ENCODE results near the gene PGGT1B. TPM values are rescaled to one million over a fixed set of nuclear protein-coding genes. Genes with fewer than 3 reads are reported as not detected.

The PGGT1B gene
- total RNA-seq, 1 experiment from 2014 or later, result 59.7 TPM

DNA sequence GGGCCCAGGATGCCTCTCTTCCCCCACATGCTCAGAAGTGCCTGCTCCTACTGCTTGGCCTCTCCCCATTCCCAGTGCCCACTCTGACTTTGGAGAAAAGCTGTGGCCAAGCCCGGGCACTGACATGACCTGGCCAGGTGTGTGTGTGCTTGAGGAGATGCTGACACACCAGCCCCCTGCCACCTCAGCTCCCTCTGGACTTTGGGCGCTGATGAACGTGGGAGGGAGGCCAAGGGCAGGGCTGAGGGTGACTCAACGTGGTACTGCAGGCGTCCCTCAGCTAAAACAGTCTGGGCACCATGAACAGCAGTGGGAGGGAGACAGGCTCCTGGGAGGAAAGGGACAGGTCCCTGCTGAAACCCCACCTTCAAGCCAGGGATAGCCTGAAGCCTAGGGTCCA, 96.9 kb downstream of the PGGT1B start:
- H4K91ac ChIP-seq (ENCODE audit: insufficient read length, low read depth, low read length), result no peak overlapping the region
- peaks cover 25% of the 10 kb centered on the region for H3K9me3 ChIP-seq (ENCODE audit: control insufficient read depth, low read depth, low read length)
- Mint-ChIP-seq H3K36me3 (ENCODE audit: insufficient read depth in 1 of 3, low read depth in 3 of 3) (peaks cover 50 to 55% (median 54%) of the 10 kb centered on the region in 3 experiments), H3K4me1 (peaks cover 8 to 9% of the 10 kb centered on the region in 2 experiments), H3K4me3 (no peak overlapping the region), H3K27me3 (ENCODE audit: low read depth) (peaks cover 17% of the 10 kb centered on the region), H3K27ac (no peak overlapping the region), H3K9me3 (peaks cover 44 to 47% of the 10 kb centered on the region in 2 experiments)
- H3K4ac ChIP-seq (ENCODE audit: low read depth, low read length), result no peak overlapping the region
- no peaks in the 10 kb centered on the region for H3K4me1 ChIP-seq (ENCODE audit: insufficient read depth, low read length)
- H3K9ac ChIP-seq (ENCODE audit: extremely low read depth, insufficient read length, low read length), result no peak overlapping the region
- H4K20me1 ChIP-seq (ENCODE audit: control insufficient read depth, insufficient read depth, insufficient read length), result no peaks in the 10 kb centered on the region
- H2BK20ac ChIP-seq (ENCODE audit: low read depth, low read length, poor library complexity, severe bottlenecking), result no peak overlapping the region
- 0 out of 2 replicates have a peak, but pooled peaks cover 5% of the 10 kb centered on the region for H3K79me2 ChIP-seq (ENCODE audit: insufficient read depth, low read length)
- H2AFZ ChIP-seq (ENCODE audit: low read length), result no peak overlapping the region
- H3K18ac ChIP-seq (ENCODE audit: insufficient read length, low read depth, low read length), result no peak overlapping the region
- no peak overlapping the region for H2AK5ac ChIP-seq (ENCODE audit: insufficient read length, low read length)
- H4K5ac ChIP-seq (ENCODE audit: insufficient read length, low read depth, low read length), result no peak overlapping the region
- no peak overlapping the region for H2BK120ac ChIP-seq (ENCODE audit: low read depth, low read length, poor library complexity, severe bottlenecking)
- no peak overlapping the region for H2BK15ac ChIP-seq (ENCODE audit: low read depth, low read length)
- no peak overlapping the region for H3K23ac ChIP-seq (ENCODE audit: insufficient read length, low read depth, low read length)
- H3K4me2 ChIP-seq (ENCODE audit: insufficient read depth, insufficient read length, low read length), result no peak overlapping the region
- no peak overlapping the region for H3K56ac ChIP-seq (ENCODE audit: insufficient read length, low read depth, low read length)
- no peak overlapping the region for H3K14ac ChIP-seq (ENCODE audit: insufficient read depth, low read length)
- TF ChIP-seq, protein P1, sequence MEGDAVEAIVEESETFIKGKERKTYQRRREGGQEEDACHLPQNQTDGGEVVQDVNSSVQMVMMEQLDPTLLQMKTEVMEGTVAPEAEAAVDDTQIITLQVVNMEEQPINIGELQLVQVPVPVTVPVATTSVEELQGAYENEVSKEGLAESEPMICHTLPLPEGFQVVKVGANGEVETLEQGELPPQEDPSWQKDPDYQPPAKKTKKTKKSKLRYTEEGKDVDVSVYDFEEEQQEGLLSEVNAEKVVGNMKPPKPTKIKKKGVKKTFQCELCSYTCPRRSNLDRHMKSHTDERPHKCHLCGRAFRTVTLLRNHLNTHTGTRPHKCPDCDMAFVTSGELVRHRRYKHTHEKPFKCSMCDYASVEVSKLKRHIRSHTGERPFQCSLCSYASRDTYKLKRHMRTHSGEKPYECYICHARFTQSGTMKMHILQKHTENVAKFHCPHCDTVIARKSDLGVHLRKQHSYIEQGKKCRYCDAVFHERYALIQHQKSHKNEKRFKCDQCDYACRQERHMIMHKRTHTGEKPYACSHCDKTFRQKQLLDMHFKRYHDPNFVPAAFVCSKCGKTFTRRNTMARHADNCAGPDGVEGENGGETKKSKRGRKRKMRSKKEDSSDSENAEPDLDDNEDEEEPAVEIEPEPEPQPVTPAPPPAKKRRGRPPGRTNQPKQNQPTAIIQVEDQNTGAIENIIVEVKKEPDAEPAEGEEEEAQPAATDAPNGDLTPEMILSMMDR (conservative IDR thresholded peaks at IDR 0.05), result no peak
- H3K79me1 ChIP-seq (ENCODE audit: insufficient read depth, low read depth, low read length, poor library complexity, severe bottlenecking), result no peaks in the 10 kb centered on the region
- no peak overlapping the region for H3T11ph ChIP-seq (ENCODE audit: low read length)
- no CpG with 5 or more reads among the region's 5 CpGs for WGBS (ENCODE audit: extremely low coverage, insufficient read length, low lambda C conversion rate)
- no peak overlapping the region for H2BK12ac ChIP-seq (ENCODE audit: insufficient read length, low read depth, low read length)
- no peak for DNase-seq
- H3K27me3 ChIP-seq (ENCODE audit: insufficient read depth, low read length), result no peaks in the 10 kb centered on the region; the same call in 1 of the 2 replicates
- peaks cover 5% of the 10 kb centered on the region for H3K23me2 ChIP-seq (ENCODE audit: insufficient read length, low read depth, low read length, poor library complexity, severe bottlenecking)
- H2BK5ac ChIP-seq (ENCODE audit: insufficient read length, low read length), result no peak overlapping the region
- H4K8ac ChIP-seq (replicated peaks; ENCODE audit: insufficient read length, low read depth, low read length), result no peak overlapping the region
- no peak overlapping the region for H3K27ac ChIP-seq (ENCODE audit: insufficient read length, low read depth, low read length)
